DMS 273 (cell line): ENCODE data around the gene TRIP12.
"Not testable (repeated sequence)": the region's sequence is repeated elsewhere in the genome, so short reads cannot be mapped to it uniquely, and the experiment has no call there.

Experiments
- DNase-seq: peaks from one replicate; lab custom pipeline; 2025; ENCODE audit not compliant: unreplicated experiment; lab: John Stamatoyannopoulos, UW

TRIP12 gene

GRCh38 chr2:229921892-229922448, at the start of gene TRIP12:
TRIP12 (minus strand) TSS chr2:229922009; CDS start chr2:229880079, 41,930 bp downstream.
- peak; percentile 96 for DNase-seq

DNA sequence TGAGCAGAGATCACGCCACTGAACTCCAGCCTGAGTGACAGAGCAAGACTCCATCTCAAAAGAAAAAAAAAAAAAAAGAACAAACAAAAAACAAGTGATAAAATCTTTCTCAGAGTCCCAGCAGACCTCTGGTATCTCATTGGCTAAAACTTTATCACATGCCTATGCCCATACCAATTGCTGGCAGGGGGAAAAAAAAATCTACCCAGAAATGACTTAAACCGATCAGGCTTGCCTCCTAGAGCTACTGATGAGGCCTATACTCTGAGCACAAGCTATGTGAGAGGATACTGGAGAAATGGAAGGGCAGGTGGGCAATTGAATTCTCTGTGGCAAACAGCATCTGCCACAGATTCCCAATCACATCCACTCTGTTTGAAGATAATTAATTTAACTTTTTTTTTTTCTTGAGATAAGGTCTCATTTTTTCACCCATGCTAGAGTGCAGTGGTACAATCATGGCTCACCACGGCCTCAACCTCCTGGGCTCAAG, 49.5 kb upstream of the TRIP12 start:
- peak; percentile 46 for DNase-seq

DNA sequence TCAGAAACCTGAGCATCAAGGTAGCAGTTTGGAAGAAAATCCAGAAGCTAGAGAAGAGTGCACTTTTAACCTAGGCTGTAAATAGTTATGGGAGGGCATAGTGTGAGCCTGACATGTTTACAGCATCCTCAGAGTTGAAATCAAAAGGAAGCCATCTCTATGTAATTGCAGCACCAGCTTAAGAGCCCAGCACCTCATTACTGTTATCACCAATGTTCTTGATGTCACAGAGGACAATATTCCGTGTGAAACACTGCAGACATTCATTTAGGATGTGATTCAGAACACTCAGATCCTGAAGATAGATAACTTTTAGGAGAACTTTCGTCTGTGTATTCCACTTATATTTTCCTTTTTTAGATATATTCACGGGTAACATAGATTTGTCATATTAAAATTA, 48.6 kb upstream of the TRIP12 start:
- no peak for DNase-seq

DNA sequence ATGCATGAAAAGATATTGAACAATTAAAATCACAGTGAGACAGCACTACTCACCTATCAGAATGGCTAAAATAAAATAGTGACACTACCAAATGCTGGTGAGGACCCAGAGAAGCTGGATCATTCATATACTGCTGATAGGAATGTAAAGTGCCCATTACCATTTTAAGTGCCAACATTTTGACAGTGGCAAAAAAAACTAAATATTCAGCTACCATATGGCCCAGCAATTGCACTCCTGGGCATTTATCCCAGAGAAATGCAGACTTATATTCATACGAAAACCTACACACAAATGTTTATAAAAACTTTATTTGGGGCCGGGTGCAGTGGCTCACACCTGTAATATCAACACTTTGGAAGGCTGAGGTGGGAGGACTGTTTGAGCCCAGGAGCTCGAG, 48.1 kb upstream of the TRIP12 start:
- DNase-seq, result peak; percentile 35

DNA sequence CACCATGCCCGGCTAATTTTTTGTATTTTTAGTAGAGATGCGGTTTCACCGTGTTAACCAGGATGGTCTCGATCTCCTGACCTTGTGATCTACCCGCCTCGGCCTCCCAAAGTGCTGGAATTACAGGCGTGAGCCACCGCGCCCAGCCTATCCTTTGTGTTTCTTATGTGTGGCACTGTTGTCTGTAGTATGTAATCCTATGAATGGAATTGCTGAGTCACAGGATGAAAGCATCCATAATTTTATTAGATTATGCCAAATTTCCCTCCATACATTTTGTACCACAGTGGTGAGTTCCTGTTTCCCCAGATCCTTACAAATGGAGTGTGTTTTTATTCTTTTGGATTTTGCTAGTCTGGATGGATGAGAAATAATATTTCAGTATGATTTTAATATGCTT, 41.8 kb upstream of the TRIP12 start:
- DNase-seq, result not testable (repeated sequence)

DNA sequence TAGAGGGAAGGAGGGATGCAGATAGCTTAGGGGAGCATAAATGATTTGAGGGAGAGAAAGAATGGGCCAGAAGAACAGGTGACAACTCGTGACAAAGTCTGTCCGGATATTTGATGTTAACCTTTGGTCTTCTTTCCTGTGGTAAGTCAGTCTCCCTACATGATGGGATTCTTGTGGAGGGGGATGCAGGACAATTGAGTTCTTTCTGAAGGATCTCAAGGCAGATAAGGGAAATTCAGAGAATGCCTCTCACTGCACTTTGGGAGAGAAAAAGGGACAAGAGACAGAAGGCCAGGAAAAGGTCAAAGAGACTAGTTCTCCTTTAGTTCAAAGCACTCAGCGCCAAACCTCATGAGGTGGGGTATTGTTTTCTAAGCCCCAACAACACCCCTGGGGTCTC, 34.7 kb upstream of the TRIP12 start:
- DNase-seq, result no peak

- DNase-seq, result no peak
Measured at GRCh38 chr2:229955663-229956062, 33.9 kb upstream of the TRIP12 start.

DNA sequence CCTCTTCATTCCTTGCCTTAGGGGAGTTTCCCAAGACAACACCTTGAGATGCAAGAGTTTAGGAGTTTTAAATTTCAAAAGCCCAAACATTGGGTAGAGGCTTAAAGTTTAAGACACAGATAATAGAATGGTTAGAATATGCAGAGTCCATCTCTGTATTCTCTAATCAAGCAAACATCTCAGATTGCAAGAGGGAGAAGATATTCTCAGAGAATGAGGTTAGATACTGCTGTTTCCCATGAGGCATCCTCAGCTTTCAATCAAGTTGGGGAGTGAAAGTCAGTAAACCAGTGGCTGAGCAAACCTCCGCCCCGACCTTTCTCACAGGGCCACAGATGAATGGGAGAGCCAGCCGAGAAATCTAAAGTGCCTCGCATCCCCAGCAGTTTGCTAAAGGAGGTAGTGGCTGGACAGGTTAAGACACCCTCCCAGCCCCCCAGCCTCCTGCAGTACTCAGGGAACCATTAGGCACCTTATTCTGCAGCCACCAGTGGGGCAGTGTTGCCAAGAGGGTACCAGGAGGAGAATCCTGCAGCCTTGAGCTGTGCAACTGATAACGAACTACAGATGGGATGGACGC, 30.5 kb upstream of the TRIP12 start:
- no peak for DNase-seq

- no peak for DNase-seq
Measured at GRCh38 chr2:229947544-229947943, 25.7 kb upstream of the TRIP12 start.

DNA sequence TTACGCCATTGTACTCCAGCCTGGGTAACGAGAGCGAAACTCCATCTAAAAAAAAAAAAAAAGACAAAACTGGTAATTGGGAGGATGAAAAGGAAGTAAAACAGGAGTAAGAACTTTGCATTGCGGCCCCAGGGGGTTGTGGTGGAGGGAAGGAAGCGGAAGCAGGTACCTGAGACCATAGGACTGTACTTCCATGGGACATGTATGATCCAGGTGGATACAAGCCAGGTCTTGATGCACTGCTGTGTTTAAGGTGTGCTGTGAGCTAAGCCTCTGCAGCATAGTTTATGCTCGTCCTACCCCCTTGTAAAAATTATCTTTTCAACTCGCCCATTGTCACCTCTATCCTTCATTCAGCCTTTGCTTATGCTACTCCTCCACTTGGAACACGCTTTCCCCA, 24.2 kb upstream of the TRIP12 start:
- no peak for DNase-seq

DNA sequence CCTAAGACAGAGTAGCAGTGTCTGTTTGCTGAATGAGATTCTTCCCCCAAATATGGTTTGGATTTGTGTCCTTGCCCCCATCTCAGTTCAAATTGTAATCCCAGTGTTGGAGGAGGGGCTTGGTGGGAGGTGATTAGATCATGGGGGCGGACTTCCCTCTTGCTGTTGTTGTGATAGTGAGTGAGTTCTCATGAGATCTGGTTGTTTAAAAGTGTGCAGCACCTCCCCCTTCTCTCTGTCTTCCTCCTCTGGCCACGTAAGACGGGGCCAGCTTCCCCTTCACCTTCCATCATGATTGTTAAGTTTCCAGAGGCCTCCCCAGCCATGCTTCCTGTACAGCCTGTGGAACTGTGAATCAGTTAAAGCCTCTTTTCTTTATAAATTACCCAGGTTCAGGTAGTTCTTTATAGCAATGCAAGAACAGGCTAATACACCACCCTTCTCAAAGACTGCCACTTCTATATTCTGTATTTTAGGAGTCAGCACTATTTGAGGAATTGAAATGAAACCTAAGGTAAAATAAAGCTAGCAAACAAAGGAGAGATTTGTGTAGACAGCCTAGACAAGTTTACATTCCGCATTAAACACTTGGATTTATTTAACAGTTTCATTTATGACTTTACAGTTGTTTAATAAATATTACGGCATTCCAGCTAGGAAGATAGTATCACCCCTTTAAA, 22.1 kb upstream of the TRIP12 start:
- DNase-seq, result no peak

GRCh38 chr2:229943171-229943570, 21.4 kb upstream of the TRIP12 start:
- DNase-seq, result no peak

- no peak for DNase-seq
Measured at GRCh38 chr2:229942671-229943070, 20.9 kb upstream of the TRIP12 start.

DNA sequence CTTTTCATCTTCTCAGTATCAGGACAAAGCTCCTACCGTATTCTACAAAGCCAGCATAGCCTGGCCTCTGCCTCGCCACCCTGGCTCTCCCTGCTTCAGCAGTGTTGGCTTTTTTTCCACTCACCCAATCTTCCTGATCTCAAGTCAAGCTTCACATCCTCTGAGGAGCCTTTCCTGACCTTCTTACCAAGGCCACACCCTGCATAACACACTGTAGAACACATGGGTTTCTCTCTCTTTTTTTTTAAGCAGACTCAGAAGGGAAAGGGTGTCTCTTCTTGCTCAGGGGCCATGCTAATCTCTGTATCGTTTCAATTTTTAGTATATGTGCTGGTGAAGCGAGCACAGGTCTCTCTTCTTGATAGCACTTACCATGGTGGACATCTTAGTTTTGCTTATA, 15.7 kb upstream of the TRIP12 start:
- no peak for DNase-seq

DNA sequence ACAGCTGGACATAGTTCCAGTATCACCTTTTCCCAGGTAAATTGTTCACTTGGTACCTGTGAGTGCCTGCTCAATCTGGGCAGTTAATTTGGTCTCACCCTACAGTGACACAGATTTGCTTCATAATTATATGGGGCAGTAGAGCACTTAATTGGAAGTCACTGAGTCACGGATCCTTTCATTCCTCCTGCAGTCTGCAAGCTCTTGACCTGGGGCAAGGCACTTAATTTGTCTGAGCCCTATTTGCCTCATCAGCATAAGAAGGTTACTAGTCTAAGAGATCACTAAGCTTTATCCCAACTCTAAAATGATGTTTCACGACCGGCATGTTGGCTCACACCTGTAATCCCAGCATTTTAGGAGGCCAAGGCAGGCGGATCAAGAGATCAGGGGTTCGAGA, 9.4 kb upstream of the TRIP12 start:
- DNase-seq, result no peak

GRCh38 chr2:229930656-229931055, 8.8 kb upstream of the TRIP12 start:
- no peak for DNase-seq

- no peak for DNase-seq
Measured at GRCh38 chr2:229927817-229928321, 6.1 kb upstream of the TRIP12 start.

GRCh38 chr2:229925201-229925600, 3.4 kb upstream of the TRIP12 start:
- DNase-seq, result no peak

GRCh38 chr2:229924541-229924940, 2.7 kb upstream of the TRIP12 start:
- DNase-seq, result not testable (repeated sequence)

DNA sequence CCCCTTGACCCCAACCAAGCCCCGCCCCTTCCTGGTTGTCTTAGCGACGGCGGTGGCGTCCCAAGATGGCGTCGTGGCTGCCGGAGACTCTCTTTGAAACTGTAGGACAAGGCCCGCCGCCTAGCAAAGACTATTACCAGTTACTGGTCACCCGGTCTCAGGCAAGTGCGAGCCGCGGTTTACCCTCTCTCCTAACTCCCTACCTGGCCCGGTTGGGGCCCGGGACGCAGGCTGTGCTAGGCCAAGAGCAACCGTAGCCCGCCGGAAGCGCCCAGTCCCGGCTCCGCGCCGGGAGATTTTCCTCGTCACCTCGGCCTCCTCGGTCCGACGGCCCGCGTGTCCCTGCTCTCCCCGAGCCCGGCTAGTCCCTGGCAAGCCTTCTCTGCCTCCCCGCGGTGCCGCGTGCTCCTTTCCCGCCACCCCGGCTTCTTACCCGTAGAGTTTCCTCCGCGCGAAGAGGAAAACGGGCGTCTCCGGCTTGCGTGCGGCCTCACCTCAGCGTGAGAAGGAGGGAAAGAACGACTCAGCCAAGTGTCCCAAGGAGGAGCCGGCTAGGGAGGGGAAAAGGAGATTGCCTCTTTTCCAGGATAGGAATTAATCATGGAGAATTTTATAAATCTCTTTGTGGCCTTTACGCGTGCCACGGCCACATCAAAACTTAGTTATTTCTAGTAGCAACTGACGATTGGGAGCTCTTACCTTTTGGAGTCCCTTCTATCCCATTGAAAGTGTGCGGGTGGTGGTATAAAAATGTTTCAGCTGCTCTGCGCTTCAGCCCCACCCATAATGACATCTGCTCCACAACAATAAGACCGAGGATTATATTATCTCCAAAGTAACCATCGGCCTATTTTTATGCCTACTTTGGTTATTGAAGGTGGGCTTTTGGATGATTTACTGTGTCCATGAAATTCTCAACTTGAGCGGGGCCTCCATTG, 909 bp upstream of the TRIP12 start, which contains the start of gene FBXO36:
FBXO36 (plus strand) TSS at position 55 of the 938 bp plus-strand sequence; CDS start at position 66, 11 bp downstream.
- DNase-seq, result peak; percentile 96
